Measurements from ENCODE around the gene POLE.

- TF ChIP-seq POLR2AphosphoS5 (IDR thresholded peaks at IDR 0.05; ENCODE audit: borderline replicate concordance, low read depth, low read length) = no peak
- no peak for TF ChIP-seq EZH2 (IDR thresholded peaks at IDR 0.05)
- TF ChIP-seq FOXP2 (optimal IDR thresholded peaks at IDR 0.05; ENCODE audit: control extremely low read depth, extremely low read length, insufficient read depth) = no peak
Measured at GRCh38 chr12:132719954-132720324, 32.8 kb upstream of the POLE start.

Measured in SK-N-MC (cell line).